ENCODE measurements around the gene GINS3. TPM values are rescaled to one million over a fixed set of nuclear protein-coding genes. Genes with fewer than 3 reads are reported as not detected.

GINS3 gene
- total RNA-seq, 3 donors from 2014 or later (not counting 1 experiment from before 2014, with no cell fraction given) = 1.4 to 3.5 (median 2.2) TPM

GRCh38 chr16:58454856-58455255 is 62.6 kb downstream of the GINS3 start:
- intact Hi-C loops (cut with micrococcal nuclease) = no loop called here
- peaks cover 6% of the 10 kb centered on the region for H3K4me1 ChIP-seq (ENCODE audit: control insufficient read depth, insufficient read depth, low read length)
- DNase-seq (no peak), ATAC-seq (no peak)
- H3K36me3 ChIP-seq (ENCODE audit: control insufficient read depth, insufficient read depth, low read length) = no peaks in the 10 kb centered on the region
- H3K4me3 ChIP-seq (ENCODE audit: low read length) = no peak overlapping the region
- H3K36me3 Mint-ChIP-seq = no peaks in the 10 kb centered on the region
- no peak overlapping the region for H3K27ac ChIP-seq (ENCODE audit: low read length)
- 83% methylated on average over 5 of the region's 5 CpGs for WGBS (ENCODE audit: insufficient coverage)
- no peaks in the 10 kb centered on the region for H3K9me3 ChIP-seq (ENCODE audit: control insufficient read depth, insufficient read depth, low read length)
- peaks cover 14 to 23% of the 10 kb centered on the region in 2 donors for H3K27me3 Mint-ChIP-seq (ENCODE audit: low read depth in 2 of 2)
- no peak overlapping the region for H3K27ac Mint-ChIP-seq
- H3K4me3 Mint-ChIP-seq = no peak overlapping the region
- H3K4me1 Mint-ChIP-seq = peaks cover 5 to 11% of the 10 kb centered on the region in 2 donors
- H3K9me3 Mint-ChIP-seq = no peaks in the 10 kb centered on the region
- TF ChIP-seq CTCF (IDR thresholded peaks at IDR 0.05) = no peak
- H3K27me3 ChIP-seq (ENCODE audit: control insufficient read depth, insufficient read depth, low read length) = no peaks in the 10 kb centered on the region

Other genes with a start within 250 kb of the GINS3 start
- 10 to 100 TPM; 53.2 to 61.1 (median 59.9) TPM for gene CSNK2A2, start 194.4 kb upstream of the GINS3 start, total RNA-seq
- gene PRSS54, start 97.4 kb upstream of the GINS3 start, total RNA-seq = not detected
- not detected for gene NDRG4, start 107.7 kb downstream of the GINS3 start, total RNA-seq
- 10 to 100 TPM; 20.3 to 34.5 (median 21.3) TPM for gene SETD6, start 123.0 kb downstream of the GINS3 start, total RNA-seq
- 100 to 1,000 TPM; 242 to 275 (median 249) TPM for gene CNOT1, start 237.4 kb downstream of the GINS3 start, total RNA-seq